ENCODE results near the gene SMIM10L2A. TPM values are rescaled to one million over a fixed set of nuclear protein-coding genes. Genes with fewer than 3 reads are reported as not detected.

Gene SMIM10L2A
- total RNA-seq: 0.15 and 0.17 TPM in 2 replicates

GRCh38 chrX:135421932-135422809 is at the start of gene SMIM10L2A:
Gene SMIM10L2A, plus strand, starts transcription at chrX:135421944. Its CDS starts 188 bp downstream, at chrX:135422132.

Other genes with a start within 250 kb of the SMIM10L2A start
- gene ETDA, start 169.9 kb upstream of the SMIM10L2A start, total RNA-seq: not detected in 2 replicates
- not detected in 2 replicates for gene ETDC, start 112.5 kb upstream of the SMIM10L2A start, total RNA-seq
- gene ZNF75D, start 77.8 kb upstream of the SMIM10L2A start, total RNA-seq: 3.9 and 4.0 TPM in 2 replicates
- gene ZNF449, start 77.1 kb upstream of the SMIM10L2A start, total RNA-seq: 5.1 and 5.4 TPM in 2 replicates
- gene INTS6L, start 98.7 kb downstream of the SMIM10L2A start, total RNA-seq: 1.8 and 1.9 TPM in 2 replicates

Measured in bronchus fibroblast of lung (primary cell).